GM12878 (cell line): ENCODE results near the gene TIA1. TPM values are rescaled to one million over a fixed set of nuclear protein-coding genes. Genes with fewer than 3 reads are reported as not detected.

ENCODE experiments used
- BCLAF1 ChIP-seq: fragments of 450-650 bp; IDR thresholded peaks from 2 replicates; pipeline ENCODE4 v1.6.1; 2017; ENCODE audit warnings: antibody characterized with exemption, mild to moderate bottlenecking, moderate library complexity
- E2F8 ChIP-seq: fragments of 450-650 bp; IDR thresholded peaks from 2 replicates; pipeline ENCODE4 v1.6.1; 2018; ENCODE audit warnings: mild to moderate bottlenecking, low read depth, moderate library complexity; ENCODE audit not compliant: partially characterized antibody
- FOXK2 ChIP-seq: fragments of 450-650 bp; IDR thresholded peaks from 2 replicates; pipeline ENCODE4 v1.6.1; 2017; ENCODE audit warnings: mild to moderate bottlenecking, moderate library complexity
- HCFC1 ChIP-seq: fragments of 150-350 bp; IDR thresholded peaks from 2 replicates; pipeline ENCODE4 v1.6.1; 2014; ENCODE audit warnings: low read length
- HDAC6 ChIP-seq: fragments of 200-600 bp; sonication (generic); IDR thresholded peaks from one replicate; pipeline ENCODE4 v1.8.0; 2017; ENCODE audit warnings: antibody characterized with exemption; ENCODE audit not compliant: unreplicated experiment
- IRF5 ChIP-seq: fragments of 450-650 bp; IDR thresholded peaks from 2 replicates; pipeline ENCODE4 v1.6.1; 2017; ENCODE audit warnings: borderline replicate concordance
- KDM1A ChIP-seq: fragments of 200-600 bp; sonication (generic); IDR thresholded peaks from 2 replicates; pipeline ENCODE4 v1.6.1; 2016; ENCODE audit warnings: borderline replicate concordance
- MEF2B ChIP-seq: fragments of 450-650 bp; IDR thresholded peaks from 2 replicates; pipeline ENCODE4 v1.6.1; 2018; ENCODE audit warnings: mild to moderate bottlenecking, moderate library complexity; ENCODE audit not compliant: partially characterized antibody, poor library complexity, severe bottlenecking
- MLLT1 ChIP-seq: fragments of 450-650 bp; IDR thresholded peaks from 2 replicates; pipeline ENCODE4 v1.6.1; 2016; ENCODE audit warnings: mild to moderate bottlenecking
- MTA3 ChIP-seq: IDR thresholded peaks from 2 replicates; pipeline ENCODE4 v1.6.1; 2012; ENCODE audit warnings: low read length, inconsistent platforms, borderline replicate concordance
- SIX5 ChIP-seq: IDR thresholded peaks from 2 replicates; pipeline ENCODE4 v1.6.1; 2011; ENCODE audit warnings: mild to moderate bottlenecking, low read depth, low read length, moderate library complexity; ENCODE audit not compliant: severe bottlenecking
- SUZ12 ChIP-seq: fragments of 200-600 bp; sonication (generic); IDR thresholded peaks from one replicate; pipeline ENCODE4 v1.6.1; 2018; ENCODE audit warnings: antibody characterized with exemption, mild to moderate bottlenecking; ENCODE audit not compliant: unreplicated experiment
- TAF1 ChIP-seq: IDR thresholded peaks from 2 replicates; pipeline ENCODE4 v1.6.1; 2011; ENCODE audit warnings: mild to moderate bottlenecking, low read depth, low read length, borderline replicate concordance
- TCF12 ChIP-seq: IDR thresholded peaks from 2 replicates; pipeline ENCODE4 v1.6.1; 2011; ENCODE audit warnings: low read depth, mild to moderate bottlenecking, low read length
- ZNF207 ChIP-seq: fragments of 450-650 bp; IDR thresholded peaks from 2 replicates; pipeline ENCODE4 v1.6.1; 2014; ENCODE audit warnings: antibody characterized with exemption, mild to moderate bottlenecking, borderline replicate concordance
- ZNF274 ChIP-seq: IDR thresholded peaks from one replicate; pipeline ENCODE4 v1.8.0; 2011; ENCODE audit not compliant: insufficient read length, insufficient read depth
- ZNF592 ChIP-seq: fragments of 450-650 bp; IDR thresholded peaks from 2 replicates; pipeline ENCODE4 v1.6.1; 2017; ENCODE audit warnings: mild to moderate bottlenecking, moderate library complexity
- polyA plus RNA-seq, 11 experiments: library from polyadenylated mRNA; depleted of rRNA in 4 of 11; unstranded in 6 of 11; stranded (reverse) in 5 of 11; fragments of >200 nt; fragmentation: Nextera tagmentation in 4 of 11; fragmentation: Illumina TruSeq in 1 of 11; extraction: Ambion mirVana in 4 of 11; extraction: Trizol in 1 of 11; gene quantifications; 1 replicate in 1 of 11; 2 replicates in 10 of 11; pipeline versions ENCODE4 v1.2.1 to v1.2.3, GENCODE V29; 2011 to 2016; ENCODE audit warnings: inconsistent platforms in 2 of 11, missing spikeins in 2 of 11, low read depth in 1 of 11
- total RNA-seq, 4 experiments: library from RNA; depleted of rRNA in 3 of 4; stranded (reverse); fragments of >200 nt in 3 of 4; fragmentation: Illumina TruSeq in 1 of 4; extraction: Trizol in 1 of 4; gene quantifications; 2 replicates each; pipeline versions ENCODE4 v1.2.1 to v1.2.3, GENCODE V29; 2013 to 2021

TIA1 gene
- total and polyA plus RNA-seq, 10 of the 15 experiments (the other 5 are each of a cell fraction or from before 2014, with no cell fraction given) = 21.5 to 155 (median 67.0) TPM

GRCh38 chr2:70248181-70248847 lies at the start of gene TIA1 (continued):
- TF ChIP-seq MEF2B (no peak), ZNF592 (no peak), TCF12 (no peak), HDAC6 (no peak), IRF5 (no peak), HCFC1 (no peak; the same call in 1 of the 2 replicates), MLLT1 (peak; percentile 65; the same call in 1 of the 2 replicates), SIX5 (no peak), MTA3 (no peak), TAF1 (peak; percentile 88), SUZ12 (no peak), ZNF274 (no peak), FOXK2 (no peak), BCLAF1 (no peak), KDM1A (no peak), E2F8 (no peak), ZNF207 (no peak)
